Measurements from ENCODE around the gene PDE6A. TPM values are rescaled to one million over a fixed set of nuclear protein-coding genes. Genes with fewer than 3 reads are reported as not detected.

Gene PDE6A
- total RNA-seq, 1 experiment from 2014 or later: 2.6 TPM

- Mint-ChIP-seq H3K9me3 (ENCODE audit: unreplicated experiment) (no peaks in the 10 kb centered on the region), H3K36me3 (ENCODE audit: insufficient read depth, unreplicated experiment) (no peaks in the 10 kb centered on the region), H3K27ac (ENCODE audit: unreplicated experiment) (no peak overlapping the region), H3K4me1 (ENCODE audit: low read depth, unreplicated experiment) (no peaks in the 10 kb centered on the region), H3K27me3 (ENCODE audit: insufficient read depth, unreplicated experiment) (no peaks in the 10 kb centered on the region), H3K4me3 (ENCODE audit: unreplicated experiment) (no peak overlapping the region)
- Histone ChIP-seq H3K36me3 (ENCODE audit: control insufficient read depth, insufficient read depth, low read length) (0 out of 2 replicates have a peak, but pooled peaks cover 2% of the 10 kb centered on the region), H3K9me3 (no peaks in the 10 kb centered on the region), H3K4me3 (ENCODE audit: low read depth, low read length) (no peak overlapping the region), H3K4me1 (no peaks in the 10 kb centered on the region), H3K27me3 (replicated peaks; ENCODE audit: control insufficient read depth, insufficient read depth, low read length) (no peaks in the 10 kb centered on the region)
- BruUV-seq (replicated peaks): no TSS peak
- no peak for DNase-seq
- ChIA-PET CTCF (interaction anchor here (1.4 kb wide), 1 partner anchor 11 kb away, joined by 6 read pairs; no protein-coding TSS in a partner anchor), POLR2A (no interaction called here)
- no peak for TF ChIP-seq CTCF (IDR thresholded peaks at IDR 0.05; ENCODE audit: insufficient read depth in 1 of 2, low read depth in 1 of 2, low read length in 1 of 2, severe bottlenecking in 1 of 2, unreplicated experiment in 1 of 2)
- intact Hi-C loops (cut with micrococcal nuclease; ENCODE audit: unreplicated experiment): no loop called here
These were observed 121.2 kb downstream of the PDE6A start for GRCh38 chr5:149823375-149823774.

GRCh38 chr5:149822301-149822700 lies 122.3 kb downstream of the PDE6A start:
- no peaks in the 10 kb centered on the region for H3K9me3 Mint-ChIP-seq (ENCODE audit: unreplicated experiment)
- TF ChIP-seq CTCF (IDR thresholded peaks at IDR 0.05; ENCODE audit: insufficient read depth in 1 of 2, low read depth in 1 of 2, low read length in 1 of 2, severe bottlenecking in 1 of 2, unreplicated experiment in 1 of 2): no peak
- no peak for DNase-seq
- no peaks in the 10 kb centered on the region for H3K4me1 Mint-ChIP-seq (ENCODE audit: low read depth, unreplicated experiment)
- H3K4me3 ChIP-seq (ENCODE audit: low read depth, low read length): no peak overlapping the region
- BruUV-seq (replicated peaks): no TSS peak
- CTCF ChIA-PET: interaction anchor here (1.4 kb wide), 1 partner anchor 12 kb away, joined by 6 read pairs; no protein-coding TSS in a partner anchor
- H3K27me3 Mint-ChIP-seq (ENCODE audit: insufficient read depth, unreplicated experiment): no peaks in the 10 kb centered on the region
- H3K36me3 ChIP-seq (ENCODE audit: control insufficient read depth, insufficient read depth, low read length): no peaks in the 10 kb centered on the region
- POLR2A ChIA-PET: no interaction called here
- no peak overlapping the region for H3K4me3 Mint-ChIP-seq (ENCODE audit: unreplicated experiment)
- H3K4me1 ChIP-seq: no peaks in the 10 kb centered on the region
- H3K27ac Mint-ChIP-seq (ENCODE audit: unreplicated experiment): no peak overlapping the region
- intact Hi-C loops (cut with micrococcal nuclease; ENCODE audit: unreplicated experiment): no loop called here
- H3K9me3 ChIP-seq: no peaks in the 10 kb centered on the region
- no peaks in the 10 kb centered on the region for H3K27me3 ChIP-seq (replicated peaks; ENCODE audit: control insufficient read depth, insufficient read depth, low read length)
- no peaks in the 10 kb centered on the region for H3K36me3 Mint-ChIP-seq (ENCODE audit: insufficient read depth, unreplicated experiment)

GRCh38 chr5:149820536-149821510 lies 123.8 kb downstream of the PDE6A start:
- DNase-seq: no peak

More at GRCh38 chr5:149820536-149821510, 123.8 kb downstream of the PDE6A start:
- no peaks in the 10 kb centered on the region for H3K4me1 ChIP-seq
- no peaks in the 10 kb centered on the region for H3K9me3 ChIP-seq
- H3K4me1 Mint-ChIP-seq (ENCODE audit: low read depth, unreplicated experiment): no peaks in the 10 kb centered on the region
- H3K36me3 Mint-ChIP-seq (ENCODE audit: insufficient read depth, unreplicated experiment): no peaks in the 10 kb centered on the region
- no peaks in the 10 kb centered on the region for H3K9me3 Mint-ChIP-seq (ENCODE audit: unreplicated experiment)
- H3K27me3 ChIP-seq (replicated peaks; ENCODE audit: control insufficient read depth, insufficient read depth, low read length): no peaks in the 10 kb centered on the region
- BruUV-seq (replicated peaks): no TSS peak
- intact Hi-C loops (cut with micrococcal nuclease; ENCODE audit: unreplicated experiment): no loop called here
- no peak overlapping the region for H3K4me3 ChIP-seq (ENCODE audit: low read depth, low read length)
- H3K27me3 Mint-ChIP-seq (ENCODE audit: insufficient read depth, unreplicated experiment): no peaks in the 10 kb centered on the region
- H3K27ac Mint-ChIP-seq (ENCODE audit: unreplicated experiment): no peak overlapping the region
- POLR2A ChIA-PET: no interaction called here
- CTCF ChIA-PET: interaction anchor here (0.7 to 0.9 kb wide), 2 partner anchors 8 to 184 kb away, joined by 3 to 4 read pairs; no protein-coding TSS in a partner anchor
- no peak for TF ChIP-seq CTCF (IDR thresholded peaks at IDR 0.05; ENCODE audit: insufficient read depth in 1 of 2, low read depth in 1 of 2, low read length in 1 of 2, severe bottlenecking in 1 of 2, unreplicated experiment in 1 of 2)
- H3K4me3 Mint-ChIP-seq (ENCODE audit: unreplicated experiment): no peak overlapping the region
- no peaks in the 10 kb centered on the region for H3K36me3 ChIP-seq (ENCODE audit: control insufficient read depth, insufficient read depth, low read length)
